Measurements from ENCODE around the gene TMTC1.

The TMTC1 gene

DNA sequence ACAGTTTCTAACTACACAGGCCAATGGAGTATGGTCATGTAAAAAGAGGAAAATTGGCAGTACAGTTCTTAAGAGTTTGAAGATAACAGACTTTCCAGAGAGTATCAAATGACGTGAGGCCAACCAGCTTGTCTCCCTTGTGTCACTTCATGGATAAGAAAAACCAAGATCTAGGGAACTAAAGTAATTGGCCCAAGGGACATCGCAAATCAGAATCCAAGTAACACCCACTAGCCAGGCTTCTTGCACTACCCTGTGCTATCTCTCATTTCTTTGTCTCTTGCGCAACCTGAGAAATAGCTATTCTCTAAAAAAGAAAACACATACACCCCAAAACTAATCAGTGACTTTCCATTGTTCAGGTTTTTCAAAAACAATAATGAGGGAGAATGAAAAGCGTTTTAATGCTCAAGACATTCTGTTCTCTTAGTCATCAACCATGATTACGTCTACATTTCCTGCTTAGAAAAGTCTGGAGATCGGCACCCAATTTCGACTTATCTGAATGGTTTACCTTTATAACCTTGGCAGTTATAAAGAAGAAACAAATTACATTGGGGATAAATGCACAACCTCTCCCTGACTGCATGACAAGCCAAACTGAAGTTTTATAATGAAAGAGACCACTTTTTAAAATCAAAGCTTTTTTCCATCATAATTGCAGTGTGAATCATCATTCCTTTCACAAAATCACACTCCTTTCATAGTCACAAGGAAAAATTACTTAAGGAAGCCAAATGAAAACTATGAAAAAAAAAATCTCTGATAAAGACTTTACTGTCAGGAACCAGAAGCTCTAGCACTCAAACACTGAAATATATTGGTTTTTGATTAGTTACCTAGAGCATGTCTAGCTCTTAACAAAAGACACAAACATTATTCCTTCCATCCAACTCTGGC is 42.1 kb downstream of the TMTC1 start:
- no peak for DNase-seq (ENCODE audit: low spot score)

DNA sequence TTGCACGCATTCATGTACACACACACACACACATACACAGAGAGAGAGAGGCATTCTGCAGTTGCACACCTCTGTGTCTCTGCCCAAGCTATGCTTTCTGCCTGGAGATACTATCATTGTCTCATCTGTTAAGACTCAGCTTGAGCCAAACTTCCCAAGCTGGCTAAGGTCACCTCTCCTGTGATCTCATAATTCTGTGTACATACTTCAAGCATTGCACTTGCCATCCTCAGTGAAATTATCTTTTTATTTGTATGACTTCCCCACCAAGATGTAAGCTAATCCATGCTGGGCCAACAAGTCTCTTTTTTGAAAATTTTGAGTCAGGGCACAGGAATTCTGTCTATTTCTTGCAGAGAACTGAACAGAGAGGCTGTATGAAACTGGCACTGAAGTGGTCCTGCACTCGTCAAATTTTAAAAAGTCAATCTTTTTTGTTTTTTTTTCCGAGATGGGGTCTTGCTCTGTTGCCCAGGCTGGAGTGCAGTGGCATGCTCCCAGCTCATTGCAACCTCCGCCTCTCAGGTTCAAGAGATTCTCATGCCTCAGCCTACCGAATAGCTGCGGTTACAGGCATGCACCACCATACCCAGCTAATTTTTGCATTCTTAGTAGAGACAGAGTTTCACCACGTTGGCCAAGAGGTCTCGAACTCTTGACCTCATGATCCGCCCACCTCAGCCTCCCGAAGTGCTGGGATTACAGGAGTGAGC is 44.3 kb downstream of the TMTC1 start:
- DNase-seq (ENCODE audit: low spot score) = no peak

DNA sequence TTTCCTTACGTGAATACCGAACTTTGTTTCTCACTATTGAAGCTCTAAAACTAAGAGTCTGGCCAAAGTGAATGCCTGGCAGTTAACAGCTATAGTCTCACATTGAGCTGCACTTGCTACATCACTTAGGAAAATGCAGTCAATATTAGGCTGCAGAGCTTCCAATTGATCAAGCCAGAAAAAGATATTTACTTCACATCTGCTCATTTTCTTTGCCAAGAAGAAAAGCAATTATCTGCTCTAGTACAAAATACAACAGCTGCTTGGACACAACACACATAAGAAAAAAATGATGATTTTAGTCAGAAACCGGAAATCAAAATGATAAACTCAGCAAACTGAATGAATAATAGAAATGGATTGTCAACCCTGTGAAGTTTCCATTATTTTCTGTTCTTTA is 45.4 kb downstream of the TMTC1 start:
- no peak for DNase-seq (ENCODE audit: low spot score)

DNA sequence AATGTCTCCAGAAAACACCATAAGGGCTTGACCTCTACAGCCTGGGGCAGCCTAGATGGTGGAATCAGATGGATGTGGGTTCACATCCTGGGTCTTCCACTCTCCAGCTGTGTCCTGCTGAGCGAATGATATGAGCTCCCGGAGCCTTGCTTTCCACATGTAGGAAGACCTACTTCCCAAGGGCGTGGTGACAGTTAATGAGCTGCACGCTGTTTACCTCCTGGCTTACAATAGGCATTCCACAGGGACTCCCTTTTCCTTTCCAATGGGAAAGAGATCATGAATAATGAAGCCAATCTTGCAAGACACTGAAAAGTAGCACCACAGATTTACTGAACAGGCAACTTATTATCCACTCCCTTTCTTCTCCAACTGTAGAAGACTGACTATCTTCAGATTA is 46.1 kb downstream of the TMTC1 start:
- DNase-seq (ENCODE audit: low spot score) = no peak

DNA sequence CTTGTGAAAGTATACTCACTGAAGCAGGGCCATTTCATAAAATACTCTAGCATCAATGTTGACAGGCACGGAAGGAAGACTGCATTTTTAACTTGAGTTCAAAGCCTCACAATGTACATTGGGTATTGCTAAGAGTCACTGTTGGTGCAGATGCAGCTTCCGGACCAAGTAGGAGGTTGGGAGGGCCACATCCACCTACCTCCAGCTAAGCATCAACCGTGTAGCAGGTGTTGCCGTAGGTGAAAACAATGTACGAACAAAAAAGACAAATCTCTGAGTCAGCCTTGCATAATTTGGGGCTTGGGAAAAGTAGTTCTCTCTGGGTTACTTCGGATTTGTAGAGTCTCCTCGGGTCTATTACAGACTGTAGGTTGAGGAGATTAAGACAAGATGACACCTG is 48.1 kb downstream of the TMTC1 start:
- DNase-seq (ENCODE audit: low spot score) = no peak

DNA sequence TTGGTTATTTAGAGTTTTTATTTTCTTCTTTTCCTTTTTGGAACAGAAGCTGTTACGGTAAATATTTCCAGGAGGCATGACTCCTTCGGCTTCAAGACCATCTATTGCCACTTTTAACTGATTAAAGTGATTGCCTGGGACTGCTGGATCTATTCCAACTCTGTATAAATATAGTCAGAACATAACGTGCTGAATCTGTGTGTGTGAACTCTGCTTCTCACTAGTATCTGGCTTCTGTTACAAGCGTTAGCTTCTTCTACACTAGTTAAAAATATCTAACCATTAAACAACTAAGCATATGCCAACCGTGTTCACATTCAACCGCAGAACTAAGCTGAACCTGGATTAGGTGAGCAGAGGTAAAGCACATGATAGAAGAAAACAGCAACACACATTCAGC is 49.0 kb downstream of the TMTC1 start:
- DNase-seq (ENCODE audit: low spot score) = no peak

DNA sequence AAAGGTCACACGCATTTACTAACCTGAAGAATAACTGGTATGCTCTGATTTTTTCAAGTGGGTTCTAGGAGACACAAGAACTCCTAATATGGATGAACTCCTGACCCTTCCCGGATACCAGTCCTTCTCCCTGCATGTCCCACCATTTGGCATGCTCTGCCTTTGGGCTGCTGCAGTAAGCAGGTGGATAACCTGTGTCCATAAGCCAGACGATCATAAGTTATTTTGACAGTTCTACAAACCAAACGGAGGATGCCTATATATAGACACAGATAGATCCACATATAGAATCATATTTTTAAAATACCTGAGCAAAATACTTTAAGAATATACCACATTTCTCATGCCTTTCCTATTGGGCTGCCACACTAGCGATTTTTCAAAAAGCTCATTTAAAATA is 49.4 kb downstream of the TMTC1 start:
- DNase-seq (ENCODE audit: low spot score) = no peak

DNA sequence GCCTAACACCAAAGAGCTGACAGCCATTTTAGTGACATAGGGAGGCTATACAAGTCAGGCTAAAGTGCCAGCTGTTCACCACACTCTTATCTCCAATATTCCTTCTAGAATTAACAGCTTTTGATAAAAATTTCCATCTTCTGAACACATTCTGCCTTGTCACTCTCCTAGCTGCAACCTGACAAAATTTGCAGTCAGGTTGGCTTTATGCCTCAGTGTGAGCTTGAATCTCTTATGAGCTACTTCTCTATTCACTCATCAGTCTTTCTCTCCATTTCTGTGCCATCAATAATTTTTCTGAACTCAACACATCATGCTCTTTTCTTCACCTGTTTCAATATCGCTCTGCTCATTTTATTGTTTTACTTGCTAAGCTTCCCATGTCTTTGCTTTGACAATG is 50.2 kb downstream of the TMTC1 start:
- no peak for DNase-seq (ENCODE audit: low spot score)

DNA sequence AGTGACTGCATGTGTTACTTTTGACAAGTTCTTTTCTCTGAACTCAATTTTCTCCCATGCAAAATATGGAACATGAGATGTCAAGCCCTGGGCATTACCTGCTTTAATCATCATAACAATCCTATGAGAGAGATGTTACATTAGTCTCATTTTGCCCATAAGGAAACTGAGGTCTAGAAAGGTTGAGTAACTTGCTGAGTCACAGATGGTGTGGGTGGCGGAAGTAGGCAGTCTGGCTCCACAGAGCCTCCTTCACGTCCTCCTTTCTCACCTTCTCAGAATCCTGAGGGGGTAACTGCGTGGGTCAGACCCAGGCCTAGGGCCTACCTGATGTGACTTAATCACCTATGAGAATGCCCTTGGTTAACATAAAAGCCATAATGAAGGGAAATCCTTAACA is 50.7 kb downstream of the TMTC1 start:
- DNase-seq (ENCODE audit: low spot score) = no peak

DNA sequence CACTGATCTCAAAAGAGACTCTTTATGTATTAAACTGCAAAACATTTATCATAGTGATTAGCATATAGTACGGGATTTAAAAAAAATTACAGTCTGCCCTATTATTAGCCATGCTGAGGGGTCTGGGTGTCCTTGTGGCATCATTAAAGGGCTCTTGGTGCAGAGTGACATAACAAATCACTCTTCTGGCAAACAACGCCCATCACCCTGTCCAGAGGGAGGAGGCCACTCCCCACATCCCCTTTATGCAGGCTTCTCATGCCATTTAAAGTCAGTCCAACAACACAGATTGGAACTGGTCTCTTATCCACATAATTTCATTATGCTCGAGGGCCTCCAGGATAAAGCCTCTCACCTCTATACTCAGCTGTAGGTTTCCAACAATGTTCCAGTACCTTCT is 51.1 kb downstream of the TMTC1 start:
- DNase-seq (ENCODE audit: low spot score) = no peak

DNA sequence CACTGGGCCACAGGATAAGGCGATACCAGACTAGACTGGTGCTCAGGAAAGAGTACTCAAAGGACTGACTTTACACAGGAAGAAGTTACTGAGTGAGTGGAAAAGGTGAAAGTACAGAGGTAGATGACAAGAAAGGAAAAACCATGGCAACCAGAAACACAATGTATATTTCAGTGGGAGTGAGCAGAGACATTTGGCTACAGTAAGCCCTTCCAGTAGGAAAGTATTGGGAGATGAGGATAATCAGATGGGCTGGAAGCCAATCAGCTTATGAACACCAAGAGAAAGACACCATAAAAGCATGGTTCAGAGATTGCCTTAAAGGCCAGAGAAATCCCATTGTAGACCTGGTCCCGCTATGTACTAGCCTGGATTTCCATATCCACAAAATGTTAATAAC is 51.6 kb downstream of the TMTC1 start:
- no peak for DNase-seq (ENCODE audit: low spot score)

DNA sequence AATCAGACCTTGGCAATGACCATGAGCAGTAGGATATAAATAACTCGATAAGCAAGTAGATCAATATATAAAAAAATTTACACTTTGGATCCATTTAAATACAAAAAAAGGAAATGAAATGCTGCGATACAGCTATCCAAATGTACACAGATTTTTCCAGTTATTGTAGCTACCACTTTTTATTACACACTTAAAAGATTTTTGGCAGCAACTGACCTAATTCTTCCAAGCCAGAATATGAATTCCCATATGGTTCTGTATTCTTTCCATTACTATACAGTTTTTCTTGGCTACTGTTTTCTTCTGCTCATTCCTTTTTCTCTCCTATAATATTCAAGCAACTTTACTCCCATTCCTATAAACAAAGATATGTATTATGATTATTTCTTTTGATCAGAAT is 52.2 kb downstream of the TMTC1 start:
- no peak for DNase-seq (ENCODE audit: low spot score)

DNA sequence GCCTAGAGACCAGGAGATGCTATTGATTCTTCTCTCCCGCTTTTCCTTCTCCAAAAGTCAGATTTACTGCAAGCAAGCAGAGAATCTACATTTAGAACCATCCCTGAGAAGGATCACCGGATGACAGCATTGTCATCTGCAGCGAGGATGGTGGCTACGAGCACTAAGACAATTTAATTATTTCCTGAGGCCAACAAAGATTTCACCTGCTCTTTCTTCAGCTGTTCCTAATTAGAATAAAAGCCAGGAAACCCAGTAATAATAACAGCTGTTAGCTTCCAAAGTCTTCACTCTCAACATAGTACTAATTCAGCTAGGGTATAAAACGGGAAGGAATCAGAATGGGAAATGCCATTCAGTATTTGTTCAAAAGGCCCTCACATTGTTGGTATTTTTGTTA is 53.3 kb downstream of the TMTC1 start:
- DNase-seq (ENCODE audit: low spot score) = peak; percentile 68

DNA sequence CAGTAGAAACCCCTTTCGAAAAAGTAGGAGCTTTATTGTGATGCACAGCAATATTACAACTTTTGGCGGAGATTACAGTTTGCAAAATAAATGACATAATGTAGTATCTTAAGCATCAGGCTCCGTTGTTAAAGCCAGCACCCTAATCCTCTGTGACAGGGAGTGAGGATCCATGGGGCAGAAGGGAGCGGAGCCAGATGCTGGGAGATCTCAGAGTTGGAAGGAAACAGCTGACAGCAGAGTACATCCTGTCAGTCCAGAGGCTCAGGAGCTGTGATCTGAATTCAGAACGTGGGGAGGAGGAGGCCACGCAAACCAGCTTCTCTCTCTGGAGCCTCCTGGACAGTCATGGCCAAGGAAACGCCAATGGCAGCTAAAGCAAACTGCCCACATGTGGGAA is 55.7 kb downstream of the TMTC1 start:
- DNase-seq (ENCODE audit: low spot score) = no peak

DNA sequence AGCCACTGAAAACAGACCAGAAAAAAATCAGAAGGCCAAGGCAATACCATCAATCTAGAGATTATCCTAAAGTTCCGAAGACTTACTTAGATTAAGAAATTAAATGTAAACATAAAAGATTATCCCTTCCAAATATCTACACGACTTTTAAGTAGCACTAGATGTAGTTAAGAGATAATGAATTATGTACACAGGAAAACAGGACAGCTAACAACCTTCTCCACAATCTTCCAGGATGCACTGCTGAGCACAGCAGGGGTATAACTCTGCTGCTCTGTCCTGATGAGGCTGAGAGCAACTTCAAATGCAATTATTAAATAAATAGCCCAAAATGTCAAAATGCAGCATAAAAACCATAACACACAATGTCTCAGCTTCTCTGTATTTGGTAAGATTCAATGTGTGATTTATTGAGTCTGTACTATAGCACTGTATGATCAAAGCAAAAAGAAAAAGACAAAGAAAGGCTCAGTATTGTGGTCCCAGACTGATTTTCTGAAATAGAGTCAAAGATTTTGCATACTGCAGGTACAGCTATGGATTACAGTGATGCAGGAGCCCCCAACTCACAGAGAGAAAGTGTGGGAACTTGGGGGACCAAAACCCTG is 56.9 kb downstream of the TMTC1 start:
- DNase-seq (ENCODE audit: low spot score) = no peak

DNA sequence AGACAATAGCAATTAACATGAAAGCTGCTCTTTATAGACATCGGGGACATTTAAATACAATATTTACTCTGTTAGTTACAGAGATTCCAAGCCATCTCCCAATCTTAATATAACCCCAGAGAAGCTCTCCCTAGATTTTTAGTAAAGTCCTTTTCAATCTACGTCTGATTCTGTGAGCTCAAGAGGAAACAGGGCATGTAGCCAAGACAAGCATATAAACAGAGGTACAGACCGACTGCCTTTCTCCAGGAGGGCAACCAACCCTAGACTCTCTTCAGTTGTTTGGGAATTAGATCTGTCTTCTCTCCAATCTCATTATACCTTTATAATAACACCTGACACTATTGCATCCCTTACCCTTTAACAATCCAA is 57.4 kb downstream of the TMTC1 start:
- DNase-seq (ENCODE audit: low spot score) = no peak

DNA sequence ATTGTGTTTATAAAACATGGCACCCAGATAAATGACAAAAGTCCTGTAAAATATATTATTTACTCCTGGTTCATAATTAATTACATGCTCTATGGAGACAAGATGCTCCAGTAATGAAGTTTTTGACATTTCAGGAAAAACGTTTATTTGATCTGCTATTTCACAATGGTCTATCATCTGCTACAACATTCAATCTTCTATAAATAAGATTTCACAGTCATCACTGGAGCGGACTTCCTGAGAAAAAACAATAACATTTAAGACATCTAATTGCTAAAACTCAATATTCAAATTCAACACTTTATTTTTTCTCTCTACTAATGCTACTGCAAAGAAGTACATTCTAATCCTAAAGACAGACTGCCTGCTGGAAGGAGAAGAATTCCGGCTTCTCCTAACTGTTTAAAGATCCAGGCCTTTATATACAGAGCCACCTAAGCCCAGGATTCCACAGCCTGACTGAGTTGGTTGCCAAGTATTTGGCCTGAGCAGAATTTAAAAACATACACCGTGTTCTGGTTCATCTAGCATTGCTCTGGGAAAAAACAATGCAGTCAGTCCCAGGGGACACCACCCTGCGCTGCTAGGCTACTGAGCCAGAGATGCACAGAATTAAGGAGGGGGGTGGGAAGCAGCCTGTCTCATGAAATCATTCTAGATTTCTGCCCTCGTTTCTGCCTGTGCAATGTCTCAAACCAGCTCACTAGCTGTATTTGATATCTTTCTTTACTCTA is 58.0 kb downstream of the TMTC1 start:
- DNase-seq (ENCODE audit: low spot score) = peak; percentile 73

DNA sequence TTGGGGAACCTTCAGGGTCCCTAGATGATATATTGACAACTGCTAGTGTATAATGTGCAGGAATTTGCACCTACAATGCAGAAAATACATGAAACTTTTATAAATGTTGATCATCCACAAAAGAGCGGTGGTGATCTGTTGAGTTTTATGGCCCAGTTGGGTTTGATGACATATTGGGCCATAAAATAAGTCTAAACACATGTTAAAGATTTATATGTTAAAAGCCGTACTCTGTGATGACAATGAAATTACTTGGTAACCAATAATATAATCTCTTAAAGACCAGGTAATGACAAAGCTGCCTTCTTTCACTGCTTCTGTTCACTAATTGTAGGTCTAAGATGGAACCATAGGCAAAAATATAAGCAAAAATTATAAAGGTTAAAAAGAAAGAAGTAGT is 61.6 kb downstream of the TMTC1 start:
- DNase-seq (ENCODE audit: low spot score) = no peak

DNA sequence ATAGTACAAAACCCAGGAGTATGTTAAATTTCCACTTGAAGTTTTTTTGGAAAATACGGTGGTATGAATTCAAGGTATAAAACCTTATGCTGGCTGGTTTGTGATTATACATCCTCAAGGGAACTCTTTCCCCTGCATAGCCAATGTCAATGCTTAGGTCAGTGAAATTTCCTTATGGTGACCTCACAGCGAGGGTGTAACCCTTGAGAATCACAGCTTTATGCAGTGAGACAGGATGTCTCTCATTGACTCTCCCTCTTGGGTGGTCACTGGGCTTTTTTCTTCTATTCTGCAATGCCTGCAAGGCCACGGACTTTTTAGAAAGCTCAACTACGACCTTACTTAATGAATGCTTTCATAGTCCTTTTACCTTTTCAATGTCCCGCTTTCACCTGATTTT is 64.4 kb downstream of the TMTC1 start:
- DNase-seq (ENCODE audit: low spot score) = no peak

DNA sequence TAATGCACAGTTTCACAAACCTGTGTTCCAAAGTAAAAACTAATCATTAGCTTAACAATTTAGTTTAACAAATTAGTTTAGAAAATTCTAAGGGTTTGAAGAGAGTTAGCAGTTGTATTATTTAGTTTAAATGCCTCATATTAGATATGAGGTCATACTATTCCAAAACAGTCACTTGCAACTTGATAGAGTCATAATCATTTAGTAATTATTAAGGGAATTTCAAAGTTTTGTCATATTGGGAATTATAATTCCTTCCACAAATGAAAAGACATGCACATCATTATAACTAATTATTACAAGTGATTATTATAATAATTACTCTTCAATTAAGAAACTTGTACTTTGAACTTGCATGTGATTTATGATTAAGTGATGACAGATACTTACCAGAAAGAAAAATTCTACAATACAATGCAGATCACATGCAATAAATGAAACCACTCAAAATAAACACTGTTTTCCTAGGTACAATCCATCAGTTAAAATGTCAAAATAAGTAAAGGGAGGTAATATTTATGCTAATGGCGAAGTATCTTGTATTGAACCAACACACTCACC is 66.1 kb downstream of the TMTC1 start:
- no peak for DNase-seq (ENCODE audit: low spot score)

DNA sequence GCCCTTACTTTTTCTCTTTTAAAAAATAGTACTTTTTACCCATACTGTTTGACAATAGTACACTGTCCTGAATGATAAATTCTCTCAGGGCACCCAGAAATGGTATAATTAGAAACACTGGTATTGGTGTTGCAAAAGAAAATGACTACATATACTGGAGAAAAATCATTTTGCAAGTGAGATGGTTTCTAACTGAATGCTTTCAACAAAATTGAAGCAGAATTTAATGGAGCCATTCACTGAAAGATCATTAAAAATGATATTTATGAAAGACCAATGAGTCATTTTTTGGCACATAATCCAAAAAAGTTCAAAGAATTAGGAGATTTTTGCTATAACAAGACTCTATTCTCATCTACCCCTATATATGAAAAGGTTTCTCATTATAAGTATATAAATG is 68.8 kb downstream of the TMTC1 start:
- DNase-seq (ENCODE audit: low spot score) = no peak

DNA sequence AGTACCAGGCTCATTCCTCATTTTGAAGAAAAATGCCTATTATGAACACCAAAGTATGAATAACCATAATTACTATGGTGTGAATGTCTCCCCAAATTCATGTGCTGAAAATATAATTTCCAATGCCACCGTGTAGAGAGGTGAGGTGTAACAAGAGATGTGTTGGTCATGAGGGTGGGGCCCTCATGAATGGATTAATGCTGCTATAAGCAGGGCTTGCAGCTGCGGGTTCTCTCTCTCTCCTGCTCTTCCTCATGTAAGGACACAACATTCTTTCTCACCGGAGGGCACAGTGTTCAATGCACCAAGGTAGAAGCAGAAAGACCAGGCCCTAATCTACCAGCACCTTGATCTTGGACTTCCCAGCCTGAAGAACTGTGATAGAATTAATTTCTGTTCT is 70.0 kb downstream of the TMTC1 start:
- no peak for DNase-seq (ENCODE audit: low spot score)

Measured in SK-N-DZ (cell line).